Hippocampal formation (tissue), 2 donors: Measurements from ENCODE around the gene ZCCHC8.
"Not testable (repeated sequence)": the region's sequence is repeated elsewhere in the genome, so short reads cannot be mapped to it uniquely, and the experiment has no call there.

ENCODE experiments used
- DNase-seq, 2 donors: peaks; one replicate each; lab custom pipeline; 2025; lab: John Stamatoyannopoulos, UW

The ZCCHC8 gene

GRCh38 chr12:122500685-122501488, at the start of gene ZCCHC8:
ZCCHC8 (minus strand) TSS chr12:122500932; CDS start chr12:122500840, 92 bp downstream.
- DNase-seq: peak; percentile 95 to 98

- no peak for DNase-seq
Observed at GRCh38 chr12:122547330-122547729, 46.6 kb upstream of the ZCCHC8 start.

- DNase-seq: no peak
Observed at GRCh38 chr12:122545855-122546254, 45.1 kb upstream of the ZCCHC8 start.

- DNase-seq: no peak
Observed at GRCh38 chr12:122544537-122544936, 43.8 kb upstream of the ZCCHC8 start.

- no peak for DNase-seq
Observed at GRCh38 chr12:122538496-122538895, 37.8 kb upstream of the ZCCHC8 start.

DNA sequence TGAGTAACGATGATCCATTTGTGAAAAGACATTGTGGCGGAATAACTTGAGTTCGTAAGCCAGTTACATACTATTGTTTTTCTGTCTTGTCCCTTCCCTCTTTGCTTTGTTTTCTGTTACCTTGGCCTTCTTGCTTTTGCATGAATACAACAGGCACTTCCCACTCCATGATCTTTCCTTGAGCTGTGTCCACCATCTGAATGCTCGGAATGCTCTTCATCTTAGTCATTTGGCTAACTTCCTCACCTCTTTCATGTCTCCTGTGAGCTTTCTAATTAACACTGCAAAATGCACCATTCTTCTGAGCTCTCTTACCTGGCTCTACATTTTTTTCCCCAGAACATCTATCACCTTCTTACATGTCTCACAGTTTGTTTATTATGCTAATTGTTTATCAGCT, 36.3 kb upstream of the ZCCHC8 start:
- DNase-seq: no peak

DNA sequence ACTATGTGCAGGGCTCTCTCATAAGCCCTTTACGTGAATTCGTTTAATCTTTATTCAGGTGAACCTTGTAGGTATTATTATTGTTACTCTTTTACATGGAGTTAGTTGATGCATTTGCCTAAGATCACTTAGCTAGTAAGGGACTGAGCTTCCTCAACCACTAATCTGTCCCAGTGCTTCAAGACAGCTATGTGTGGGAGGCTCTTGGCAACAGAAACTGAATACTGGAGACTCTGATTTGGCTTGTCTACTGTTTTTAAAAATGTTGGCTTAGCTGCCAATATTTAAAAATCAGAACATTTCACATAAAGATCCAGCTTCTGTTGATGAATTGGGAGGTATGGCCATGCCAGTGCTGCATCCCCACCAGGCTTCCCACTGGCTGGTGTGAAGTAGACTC, 33.1 kb upstream of the ZCCHC8 start:
- no peak for DNase-seq

- DNase-seq: no peak
Observed at GRCh38 chr12:122528992-122529391, 28.3 kb upstream of the ZCCHC8 start.

GRCh38 chr12:122528582-122528981, 27.9 kb upstream of the ZCCHC8 start:
- no peak for DNase-seq

- no peak for DNase-seq
Observed at GRCh38 chr12:122527478-122527944, 26.8 kb upstream of the ZCCHC8 start.

DNA sequence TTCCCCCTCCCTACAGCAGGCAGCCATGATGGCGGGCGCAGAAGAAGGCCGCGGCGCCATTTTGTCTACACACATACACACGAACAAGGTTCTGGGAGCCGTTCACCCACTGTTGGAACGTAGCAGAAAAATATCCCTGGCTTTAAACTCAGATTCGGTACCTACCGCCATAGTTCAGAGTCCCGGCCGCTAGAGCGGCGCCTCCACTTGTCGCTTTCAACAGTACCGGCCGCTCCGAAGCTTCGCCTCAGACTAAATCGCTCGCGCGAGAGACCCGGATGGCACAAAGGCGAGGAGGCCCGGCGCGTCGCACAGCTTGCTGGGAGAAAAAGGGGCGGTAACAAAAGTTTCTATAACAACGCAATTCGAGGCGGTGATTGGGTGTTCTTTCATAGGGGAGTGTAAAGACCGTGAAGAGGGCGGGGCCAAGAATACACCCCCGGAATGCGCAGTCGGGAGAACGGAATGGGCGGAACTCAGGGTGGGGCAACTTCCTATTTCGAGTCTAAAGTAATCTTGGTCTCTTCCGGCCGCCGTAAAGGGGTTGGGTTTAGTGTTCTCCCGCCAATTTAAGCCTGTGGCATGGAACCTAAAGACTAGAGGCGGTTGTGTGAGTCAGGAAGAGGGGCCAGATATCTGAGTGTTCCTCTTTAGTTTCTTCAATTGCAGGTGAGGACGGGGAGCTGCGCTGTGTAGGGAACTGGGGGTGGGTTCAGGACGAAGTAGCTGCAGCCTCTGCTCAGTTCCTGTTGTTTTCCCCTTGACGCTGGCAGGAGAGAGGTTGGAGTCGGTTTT, 26.1 kb upstream of the ZCCHC8 start, which contains the start of the genes KNTC1 and RSRC2:
TSS of gene KNTC1 (plus strand) at position 567 of the 795 bp plus-strand sequence. CDS start 2,815 bp downstream, outside the sequence.
TSS of gene RSRC2 (minus strand) at position 254 of the 795 bp plus-strand sequence. CDS start at position 171, 83 bp downstream.
- DNase-seq: peak; percentile 98 to 100

GRCh38 chr12:122523846-122524718, 23.4 kb upstream of the ZCCHC8 start:
- DNase-seq: no peak

GRCh38 chr12:122523280-122523679, 22.5 kb upstream of the ZCCHC8 start:
- DNase-seq: no peak

DNA sequence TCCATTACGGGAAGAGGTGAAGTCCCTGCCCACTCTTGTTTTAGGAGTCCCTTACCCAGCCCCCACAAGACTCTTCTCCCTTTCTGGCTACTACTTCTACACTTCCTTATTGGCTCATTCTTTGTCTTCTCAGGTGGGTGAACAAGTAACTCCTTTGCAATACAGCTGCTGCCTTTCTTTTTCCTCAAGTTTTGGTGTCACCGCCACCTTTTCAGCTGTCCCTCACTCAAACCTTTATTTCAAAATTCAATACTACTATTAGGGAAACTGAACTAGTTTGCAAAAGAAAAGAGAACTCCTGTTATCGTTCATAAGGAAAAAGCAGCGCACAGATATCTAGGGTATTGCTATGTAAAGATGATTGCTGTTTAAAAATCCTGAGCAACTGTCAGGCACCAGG, 19.9 kb upstream of the ZCCHC8 start:
- DNase-seq: no peak

DNA sequence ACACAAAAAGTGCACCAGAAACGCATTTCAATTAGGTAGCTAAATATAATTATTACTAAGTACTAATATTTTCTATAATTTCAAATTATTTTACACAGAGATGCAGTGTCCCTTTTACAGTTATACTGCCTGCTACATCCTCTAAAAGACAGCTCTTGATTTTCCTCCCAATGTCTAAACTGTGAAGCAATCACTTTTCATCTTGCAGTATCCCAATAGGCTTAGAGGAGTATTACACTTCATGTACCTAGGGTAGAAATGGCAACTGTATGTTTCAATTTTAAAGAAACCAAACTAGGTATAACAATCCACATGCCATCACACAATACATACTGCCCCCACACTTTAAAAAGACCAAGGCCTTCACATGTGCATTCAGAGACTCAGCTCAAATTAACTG, 18.7 kb upstream of the ZCCHC8 start:
- DNase-seq: no peak

DNA sequence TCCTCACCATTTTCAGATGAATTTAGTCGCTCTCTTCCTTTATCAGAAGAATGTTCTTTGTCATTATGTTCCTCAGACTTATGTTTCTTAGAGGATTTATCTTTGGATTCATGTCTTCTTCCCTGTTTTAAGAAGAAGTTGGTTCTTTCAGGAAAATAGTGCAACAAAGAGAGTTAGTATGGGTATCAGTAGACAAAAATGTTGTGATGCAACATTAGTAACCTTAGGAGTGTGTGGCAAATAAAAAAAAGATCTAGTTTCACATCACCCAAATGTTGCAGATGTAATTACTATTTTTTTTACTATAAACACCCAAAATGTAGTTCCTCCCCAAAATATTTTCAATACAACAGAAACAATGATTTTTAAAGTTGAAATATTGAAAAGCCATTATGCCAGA, 18.2 kb upstream of the ZCCHC8 start:
- DNase-seq: no peak

DNA sequence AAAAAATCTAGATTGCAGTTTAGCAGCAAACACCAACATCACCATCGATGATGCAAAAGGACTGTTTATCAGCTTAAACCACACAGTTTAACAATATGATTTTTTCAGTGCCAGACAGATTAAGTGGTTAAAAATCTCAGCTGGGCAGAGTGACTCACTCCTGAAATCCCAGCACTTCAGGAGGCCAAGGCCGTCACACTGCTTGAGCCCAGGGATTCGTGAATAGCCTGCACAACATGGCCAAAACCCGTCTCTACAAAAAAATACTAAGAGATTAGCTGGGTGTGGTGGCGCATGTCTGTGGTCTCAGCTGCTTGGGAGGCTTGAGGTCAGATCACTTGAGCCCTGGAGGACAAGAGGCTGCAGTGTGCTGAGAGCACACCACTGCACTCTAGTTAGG, 17.1 kb upstream of the ZCCHC8 start:
- DNase-seq: no peak

DNA sequence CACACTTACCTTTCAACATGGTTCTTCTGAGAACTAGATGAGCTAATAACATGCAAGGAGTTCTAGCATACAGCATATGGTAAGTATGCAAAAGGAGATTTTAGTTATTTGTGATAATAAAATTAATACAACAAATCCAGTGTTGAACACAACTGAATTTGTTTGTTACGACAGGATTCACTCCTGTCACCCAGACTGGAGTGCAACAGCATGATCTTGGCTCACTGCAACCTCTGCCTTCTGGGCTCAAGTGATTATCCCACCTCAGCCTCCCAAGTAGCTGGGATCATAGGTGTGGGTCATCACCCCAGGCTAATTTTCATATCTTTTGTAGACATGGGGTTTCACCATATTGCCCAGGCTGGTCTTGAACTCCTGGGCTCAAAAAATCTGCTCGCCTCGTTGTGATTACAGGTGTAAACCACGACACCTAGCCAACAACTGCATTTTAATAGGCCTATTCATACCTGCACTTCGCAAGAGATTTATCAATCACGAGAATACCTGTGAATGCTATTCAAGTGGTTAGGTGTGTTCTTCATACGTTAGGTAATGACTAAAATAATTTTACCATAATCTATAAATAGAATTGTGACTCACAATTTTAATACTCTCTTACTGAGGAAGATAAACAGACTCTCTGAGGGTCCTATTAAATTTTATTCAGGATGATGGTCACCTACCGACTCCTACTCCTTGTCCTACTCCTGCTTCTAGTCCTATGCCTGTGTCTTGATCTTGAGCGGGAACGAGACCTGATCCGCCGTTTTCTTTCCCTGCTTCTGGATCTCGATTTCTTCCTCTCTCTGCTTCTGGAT, 16.0 kb upstream of the ZCCHC8 start:
- no peak for DNase-seq

DNA sequence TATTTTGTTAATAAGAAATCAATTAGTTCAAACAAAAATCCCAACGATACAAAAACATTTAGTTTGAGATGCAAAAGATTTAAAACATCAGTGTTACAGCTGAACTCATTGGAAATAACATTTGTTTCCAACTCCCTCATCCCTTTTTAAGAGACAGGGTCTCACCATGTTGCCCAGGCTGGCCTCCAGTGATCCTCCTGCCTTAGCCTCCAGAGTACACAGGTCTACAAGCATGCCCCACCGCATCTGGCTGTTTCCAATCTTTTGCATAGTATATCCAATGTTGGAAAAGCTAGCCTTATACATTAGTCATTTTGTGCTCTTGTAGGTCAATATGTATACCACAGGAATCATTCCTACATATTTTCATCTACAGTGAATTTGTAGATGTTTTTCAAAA, 14.5 kb upstream of the ZCCHC8 start:
- DNase-seq: no peak

DNA sequence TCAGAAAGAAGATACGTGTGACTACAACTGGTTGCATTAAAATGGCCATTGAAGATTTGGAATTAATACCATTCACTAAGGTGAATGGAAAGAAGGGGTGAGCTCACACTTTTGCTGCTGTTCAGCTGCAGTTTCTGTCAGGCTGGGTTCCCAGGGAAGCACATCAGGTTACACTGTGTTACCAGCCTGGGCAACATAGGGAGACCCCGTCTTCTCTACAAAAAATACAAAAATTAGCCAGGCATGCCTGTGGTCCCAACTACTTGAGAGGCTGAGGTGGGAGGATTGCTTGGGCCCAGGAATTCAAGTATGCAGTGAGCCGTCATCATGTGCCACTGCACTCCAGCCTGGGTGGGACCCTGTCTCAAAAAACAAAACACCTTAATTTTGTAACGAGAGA, 12.9 kb upstream of the ZCCHC8 start:
- no peak for DNase-seq

- not testable (repeated sequence) for DNase-seq
Observed at GRCh38 chr12:122513028-122513427, 12.3 kb upstream of the ZCCHC8 start.
